Measurements from ENCODE around the gene ATP6V0A1.
"Not testable (repeated sequence)": the region's sequence is repeated elsewhere in the genome, so short reads cannot be mapped to it uniquely, and the experiment has no call there.

The ATP6V0A1 gene

DNA sequence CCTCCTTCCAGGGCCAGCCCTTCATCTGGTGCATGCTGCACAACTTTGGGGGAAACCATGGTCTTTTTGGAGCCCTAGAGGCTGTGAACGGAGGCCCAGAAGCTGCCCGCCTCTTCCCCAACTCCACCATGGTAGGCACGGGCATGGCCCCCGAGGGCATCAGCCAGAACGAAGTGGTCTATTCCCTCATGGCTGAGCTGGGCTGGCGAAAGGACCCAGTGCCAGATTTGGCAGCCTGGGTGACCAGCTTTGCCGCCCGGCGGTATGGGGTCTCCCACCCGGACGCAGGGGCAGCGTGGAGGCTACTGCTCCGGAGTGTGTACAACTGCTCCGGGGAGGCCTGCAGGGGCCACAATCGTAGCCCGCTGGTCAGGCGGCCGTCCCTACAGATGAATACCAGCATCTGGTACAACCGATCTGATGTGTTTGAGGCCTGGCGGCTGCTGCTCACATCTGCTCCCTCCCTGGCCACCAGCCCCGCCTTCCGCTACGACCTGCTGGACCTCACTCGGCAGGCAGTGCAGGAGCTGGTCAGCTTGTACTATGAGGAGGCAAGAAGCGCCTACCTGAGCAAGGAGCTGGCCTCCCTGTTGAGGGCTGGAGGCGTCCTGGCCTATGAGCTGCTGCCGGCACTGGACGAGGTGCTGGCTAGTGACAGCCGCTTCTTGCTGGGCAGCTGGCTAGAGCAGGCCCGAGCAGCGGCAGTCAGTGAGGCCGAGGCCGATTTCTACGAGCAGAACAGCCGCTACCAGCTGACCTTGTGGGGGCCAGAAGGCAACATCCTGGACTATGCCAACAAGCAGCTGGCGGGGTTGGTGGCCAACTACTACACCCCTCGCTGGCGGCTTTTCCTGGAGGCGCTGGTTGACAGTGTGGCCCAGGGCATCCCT lies 84.8 kb downstream of the ATP6V0A1 start:
- DNase-seq, result no peak

DNA sequence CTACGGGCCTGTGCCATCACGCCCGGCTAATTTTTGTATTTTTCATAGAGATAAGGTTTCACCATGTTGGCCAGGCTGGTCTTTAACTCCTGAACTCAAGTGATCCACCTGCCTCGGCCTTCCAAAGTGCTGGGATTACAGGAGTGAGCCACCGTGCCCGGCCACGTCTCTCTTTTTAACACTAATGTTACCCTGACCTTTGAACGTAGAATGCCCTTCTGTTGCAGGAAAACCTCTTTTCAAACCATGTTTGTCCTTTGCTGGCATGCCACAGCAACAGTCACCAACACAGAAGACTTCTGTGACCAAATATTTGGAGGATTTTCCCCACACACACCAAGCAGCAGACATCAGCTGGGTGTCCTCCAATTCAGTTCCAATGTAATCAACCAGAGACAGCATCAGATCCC lies 86.2 kb downstream of the ATP6V0A1 start:
- DNase-seq, result no peak

DNA sequence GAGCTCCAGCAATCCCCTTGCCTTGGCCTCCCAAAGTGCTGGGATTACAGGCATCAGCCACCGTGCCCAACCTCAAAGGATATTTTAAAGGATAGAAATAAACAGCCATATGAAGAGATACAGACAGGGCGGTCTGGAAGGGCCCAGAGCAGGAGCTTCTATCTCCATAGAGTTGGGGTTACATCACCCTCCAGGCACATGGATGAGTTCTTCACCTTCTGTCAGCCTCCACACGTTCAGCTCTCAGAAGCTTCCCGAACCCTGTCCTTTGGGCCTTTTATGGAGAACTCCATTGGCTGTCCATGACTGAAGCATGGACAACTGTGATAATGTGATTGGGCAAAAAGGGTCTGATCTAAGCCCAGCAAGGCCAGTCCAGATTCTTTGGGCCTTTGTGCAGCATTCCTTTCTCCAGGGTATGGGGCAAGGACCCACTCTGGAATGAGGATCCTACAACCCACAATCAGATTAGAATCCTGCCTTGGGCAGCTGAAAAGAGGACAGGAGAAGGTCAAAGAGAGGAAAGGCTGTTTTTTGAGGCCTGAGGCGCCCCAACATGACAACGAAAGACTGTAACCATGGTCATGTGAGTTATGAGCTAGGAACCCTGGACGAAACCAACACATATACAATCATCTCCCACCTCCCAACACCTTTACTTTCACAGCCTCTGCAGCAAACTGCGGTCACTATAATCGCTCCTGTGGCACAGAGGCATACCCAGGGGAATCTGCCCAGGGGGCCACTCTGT lies 87.3 kb downstream of the ATP6V0A1 start:
- DNase-seq, result not testable (repeated sequence)

DNA sequence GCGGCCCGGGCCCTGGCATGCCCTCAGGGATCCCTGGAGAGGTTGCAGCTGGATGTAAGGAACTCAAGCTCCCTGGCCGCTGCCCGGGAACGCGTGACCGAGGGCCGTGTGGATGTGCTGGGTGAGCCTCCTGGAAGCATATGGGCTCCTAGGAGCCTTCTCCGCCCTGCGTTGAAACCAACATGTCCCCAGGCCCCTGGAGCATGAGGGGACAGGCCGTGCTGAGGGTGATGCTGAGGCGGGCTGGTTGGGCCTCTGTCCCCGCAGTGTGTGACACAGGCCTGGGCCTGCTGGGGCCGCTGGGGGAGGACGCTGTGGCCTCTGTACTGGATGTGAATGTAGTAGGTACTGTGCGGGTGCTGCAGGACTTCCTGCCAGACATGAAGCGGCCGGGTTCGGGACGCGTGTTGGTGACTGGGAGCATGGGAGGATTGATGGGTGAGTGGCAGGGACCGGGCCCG lies 88.4 kb downstream of the ATP6V0A1 start:
- DNase-seq, result no peak

DNA sequence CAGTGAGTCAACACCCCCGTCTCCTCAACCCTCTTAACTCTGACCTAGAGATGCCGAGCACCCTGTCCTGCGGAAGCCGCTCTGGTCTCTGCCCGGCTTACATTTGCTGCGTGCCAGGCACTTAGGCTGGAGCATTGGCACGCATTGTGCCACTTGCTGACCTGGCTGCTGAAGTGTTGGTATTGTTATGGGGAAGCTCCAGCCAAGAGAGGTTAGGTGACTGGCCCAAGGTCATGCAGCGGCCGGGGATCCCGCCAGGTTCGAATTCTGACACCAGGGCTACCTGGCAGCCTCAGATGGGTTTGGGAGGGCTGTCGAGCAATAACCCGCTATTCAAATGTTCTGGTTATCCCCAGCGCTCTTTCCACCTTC lies 89.0 kb downstream of the ATP6V0A1 start:
- no peak for DNase-seq

DNA sequence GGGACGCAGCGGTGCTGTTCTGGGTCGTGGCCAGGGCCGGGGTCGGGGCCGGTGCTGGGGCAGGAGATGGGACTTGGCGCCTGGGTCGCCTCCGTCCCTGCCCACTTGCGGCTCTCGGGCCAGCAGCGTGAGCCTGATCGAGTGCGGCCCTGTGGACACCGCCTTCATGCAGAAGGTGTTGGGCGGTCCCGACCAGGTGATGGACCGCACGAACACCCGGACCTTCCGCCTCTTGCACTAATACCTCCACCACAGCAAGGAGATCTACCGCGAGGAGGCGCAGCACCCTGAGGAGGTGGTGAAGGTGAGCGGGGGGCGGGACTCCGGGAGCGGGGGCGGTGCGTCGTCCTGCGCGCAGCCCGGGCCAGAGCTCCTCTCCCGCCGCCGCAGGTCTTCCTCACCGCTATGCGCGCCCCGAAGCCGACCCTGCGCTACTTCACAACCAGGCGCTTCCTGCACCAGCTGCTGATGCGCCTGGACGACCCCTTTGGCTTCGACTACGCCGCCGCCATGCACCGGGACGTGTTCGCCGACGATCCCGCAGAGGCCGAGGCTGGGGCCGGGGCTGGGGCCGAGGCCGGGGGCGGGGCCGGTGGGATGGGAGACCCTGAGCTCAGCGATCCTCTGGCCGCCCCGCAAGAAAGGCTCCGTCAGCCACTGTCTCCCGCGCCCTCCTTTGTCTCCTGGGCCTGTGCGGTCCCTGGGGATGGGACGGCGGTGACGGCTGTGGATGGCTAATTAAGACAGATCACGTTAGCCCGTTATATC lies 89.6 kb downstream of the ATP6V0A1 start:
- no peak for DNase-seq

DNA sequence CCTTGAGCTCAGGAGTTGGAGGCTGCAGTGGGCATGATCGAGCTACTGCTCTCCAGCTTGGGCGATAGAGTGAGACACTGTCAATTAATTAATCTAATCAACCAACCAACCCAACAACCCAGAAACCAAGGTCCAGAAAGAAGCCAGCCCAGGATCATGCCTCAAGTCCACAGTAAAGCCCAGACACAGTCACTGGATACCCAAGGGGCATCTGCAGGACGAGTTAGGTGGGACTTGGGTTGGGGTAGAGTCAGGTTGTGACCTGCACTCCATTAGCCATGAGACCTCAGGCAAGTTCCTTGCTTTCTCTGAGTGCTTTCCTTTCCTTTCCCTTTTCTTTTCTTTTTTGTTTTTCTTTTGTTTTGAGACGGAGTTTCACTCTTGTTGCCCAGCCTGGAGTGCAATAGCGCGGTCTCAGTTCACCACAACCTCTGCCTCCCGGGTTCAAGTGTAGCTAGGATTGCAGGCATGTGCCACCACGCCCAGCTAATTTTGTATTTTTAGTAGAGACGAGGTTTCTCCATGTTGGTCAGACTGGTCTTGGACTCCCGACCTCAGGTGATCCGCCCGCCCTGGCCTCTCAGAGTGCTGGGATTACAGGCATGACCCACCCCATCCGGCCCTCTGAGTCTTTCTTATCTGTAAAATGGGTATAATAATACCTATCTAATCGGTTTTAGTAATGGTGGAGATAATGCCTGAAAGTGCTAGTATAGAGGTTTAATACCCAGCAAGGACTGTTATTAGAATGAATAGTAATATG lies 90.5 kb downstream of the ATP6V0A1 start:
- DNase-seq, result no peak

DNA sequence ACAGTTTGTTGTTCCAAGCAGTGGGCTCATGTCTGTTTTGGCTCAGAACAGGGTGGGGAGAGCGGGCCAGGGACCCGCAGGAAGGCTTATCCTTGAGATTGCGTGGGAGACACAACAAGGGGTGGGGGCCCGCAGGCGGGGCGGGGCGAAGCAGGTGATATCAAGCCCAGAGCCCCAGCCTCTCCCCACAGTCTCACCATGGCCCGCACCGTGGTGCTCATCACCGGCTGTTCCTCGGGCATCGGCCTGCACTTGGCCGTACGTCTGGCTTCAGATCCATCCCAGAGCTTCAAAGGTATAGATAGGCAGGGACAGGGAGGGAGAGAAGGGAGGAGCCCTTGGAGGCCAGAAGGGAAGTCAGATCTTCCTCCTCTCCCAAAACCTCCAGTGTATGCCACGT lies 94.1 kb downstream of the ATP6V0A1 start, which contains the start of gene HSD17B1:
TSS of gene HSD17B1 (plus strand) at position 188 of the 400 bp plus-strand sequence. CDS start at position 199, 11 bp downstream.
- DNase-seq, result not testable (repeated sequence)

DNA sequence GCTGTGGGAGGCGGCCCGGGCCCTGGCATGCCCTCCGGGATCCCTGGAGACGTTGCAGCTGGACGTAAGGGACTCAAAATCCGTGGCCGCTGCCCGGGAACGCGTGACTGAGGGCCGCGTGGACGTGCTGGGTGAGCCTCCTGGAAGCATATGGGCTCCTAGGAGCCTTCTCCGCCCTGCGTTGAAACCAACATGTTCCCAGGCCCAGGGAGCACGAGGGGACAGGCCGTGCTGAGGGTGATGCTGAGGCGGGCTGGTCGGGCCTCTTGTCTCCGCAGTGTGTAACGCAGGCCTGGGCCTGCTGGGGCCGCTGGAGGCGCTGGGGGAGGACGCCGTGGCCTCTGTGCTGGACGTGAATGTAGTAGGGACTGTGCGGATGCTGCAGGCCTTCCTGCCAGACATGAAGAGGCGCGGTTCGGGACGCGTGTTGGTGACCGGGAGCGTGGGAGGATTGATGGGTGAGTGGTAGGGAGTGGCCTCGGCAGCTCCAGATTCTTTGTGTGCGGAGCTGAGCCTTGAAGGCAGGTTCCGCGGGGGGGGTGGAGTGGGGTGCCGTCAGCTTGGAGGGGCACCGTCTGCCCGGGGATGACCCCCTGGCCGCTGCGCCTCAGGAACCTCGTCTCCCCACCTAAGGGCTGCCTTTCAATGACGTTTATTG lies 94.6 kb downstream of the ATP6V0A1 start:
- DNase-seq, result no peak

DNA sequence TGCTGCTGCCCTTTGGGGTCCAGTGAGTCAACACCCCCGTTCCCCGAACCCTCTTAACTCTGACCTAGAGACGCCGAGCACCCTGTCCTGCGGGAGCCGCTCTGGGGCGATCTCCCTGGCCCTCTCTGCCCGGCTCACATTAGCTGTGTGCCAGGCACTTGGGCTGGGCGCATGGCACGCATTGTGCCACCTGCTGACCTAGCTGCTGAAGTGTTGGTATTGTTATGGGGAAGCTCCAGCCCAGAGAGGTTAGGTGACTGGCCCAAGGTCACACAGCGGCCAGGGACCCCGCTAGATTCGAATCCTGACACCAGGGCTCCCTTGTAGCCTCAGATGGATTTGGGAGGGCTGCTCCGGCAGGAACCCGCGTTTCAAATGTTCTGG lies 95.2 kb downstream of the ATP6V0A1 start:
- no peak for DNase-seq

DNA sequence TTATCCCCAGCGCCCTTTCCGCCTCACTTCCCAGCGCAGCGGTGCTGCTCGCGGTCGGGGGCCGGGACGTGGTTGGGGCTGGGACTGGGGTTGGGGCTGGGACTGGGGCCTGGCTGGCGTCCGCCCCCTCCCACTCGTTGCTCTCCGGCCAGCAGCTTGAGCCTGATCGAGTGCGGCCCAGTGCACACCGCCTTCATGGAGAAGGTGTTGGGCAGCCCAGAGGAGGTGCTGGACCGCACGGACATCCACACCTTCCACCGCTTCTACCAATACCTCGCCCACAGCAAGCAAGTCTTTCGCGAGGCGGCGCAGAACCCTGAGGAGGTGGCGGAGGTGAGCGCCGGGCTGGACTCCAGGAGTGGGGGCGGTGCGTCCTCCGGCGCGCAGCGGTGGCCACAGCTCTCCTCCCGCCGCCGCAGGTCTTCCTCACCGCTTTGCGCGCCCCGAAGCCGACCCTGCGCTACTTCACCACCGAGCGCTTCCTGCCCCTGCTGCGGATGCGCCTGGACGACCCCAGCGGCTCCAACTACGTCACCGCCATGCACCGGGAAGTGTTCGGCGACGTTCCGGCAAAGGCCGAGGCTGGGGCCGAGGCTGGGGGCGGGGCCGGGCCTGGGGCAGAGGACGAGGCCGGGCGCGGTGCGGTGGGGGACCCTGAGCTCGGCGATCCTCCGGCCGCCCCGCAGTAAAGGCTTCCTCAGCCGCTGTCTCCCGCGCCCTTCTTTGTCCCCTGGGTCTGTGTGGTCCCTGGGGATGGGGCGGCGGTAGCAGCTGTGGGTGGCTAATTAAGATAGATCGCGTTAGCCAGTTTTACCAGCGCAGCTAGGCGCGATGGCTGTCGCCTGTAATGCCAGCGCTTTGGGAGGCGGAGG lies 95.8 kb downstream of the ATP6V0A1 start:
- DNase-seq, result peak; percentile 89

DNA sequence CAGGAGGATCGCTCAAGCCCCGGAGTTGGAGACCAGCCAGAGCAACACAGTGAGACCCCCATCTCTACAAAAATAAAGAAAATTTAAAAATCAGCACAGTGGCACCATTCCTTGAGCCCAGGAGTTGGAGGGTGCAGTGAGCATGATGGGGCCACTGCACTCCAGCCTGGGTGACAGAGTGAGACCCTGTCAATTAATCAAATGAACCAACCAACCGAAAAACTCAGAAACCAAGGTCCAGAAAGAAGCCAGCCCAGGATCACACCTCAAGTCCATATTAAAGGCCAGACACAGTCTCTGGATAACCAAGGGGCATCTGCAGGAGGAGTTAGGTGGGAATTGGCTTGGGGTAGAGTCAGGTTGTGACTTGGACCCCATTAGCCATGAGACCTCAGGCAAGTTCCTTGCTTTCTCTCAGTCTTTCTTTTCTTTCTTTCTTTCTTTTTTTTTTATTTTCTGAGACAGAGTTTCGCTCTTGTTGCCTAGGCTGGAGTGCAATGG lies 96.5 kb downstream of the ATP6V0A1 start:
- no peak for DNase-seq

DNA sequence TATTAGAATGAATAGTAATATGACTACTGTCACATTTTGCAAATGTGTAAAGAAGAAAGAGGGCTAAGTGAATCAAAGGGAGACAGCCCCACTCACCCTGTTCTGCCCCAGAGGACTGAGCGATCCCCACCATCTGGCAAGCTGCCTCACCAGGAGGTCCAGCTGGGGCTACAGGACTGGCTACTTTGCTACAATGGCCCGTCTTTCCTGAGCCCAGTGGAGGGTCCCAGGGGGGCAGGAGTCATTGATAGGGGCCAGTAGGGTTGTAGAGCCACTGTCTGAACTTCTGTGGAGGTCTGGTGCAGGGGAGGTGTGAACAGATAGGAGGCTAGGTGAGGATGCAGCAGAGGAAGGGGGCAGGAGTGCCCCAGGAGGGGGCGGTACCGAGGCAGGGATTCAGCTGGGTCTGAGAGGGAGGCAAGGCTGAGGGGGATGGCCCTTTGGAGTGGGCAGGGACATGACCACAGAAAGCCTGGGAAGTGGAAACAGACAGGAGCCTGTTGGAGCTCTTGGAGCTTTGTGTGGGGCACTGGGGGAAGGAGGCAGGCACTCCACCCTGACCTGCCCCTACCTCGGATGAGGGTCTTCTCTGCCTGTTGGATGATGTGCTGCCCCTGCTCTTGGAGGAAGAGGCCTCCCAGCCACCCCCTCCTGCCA lies 97.4 kb downstream of the ATP6V0A1 start:
- peak; percentile 30 for DNase-seq

DNA sequence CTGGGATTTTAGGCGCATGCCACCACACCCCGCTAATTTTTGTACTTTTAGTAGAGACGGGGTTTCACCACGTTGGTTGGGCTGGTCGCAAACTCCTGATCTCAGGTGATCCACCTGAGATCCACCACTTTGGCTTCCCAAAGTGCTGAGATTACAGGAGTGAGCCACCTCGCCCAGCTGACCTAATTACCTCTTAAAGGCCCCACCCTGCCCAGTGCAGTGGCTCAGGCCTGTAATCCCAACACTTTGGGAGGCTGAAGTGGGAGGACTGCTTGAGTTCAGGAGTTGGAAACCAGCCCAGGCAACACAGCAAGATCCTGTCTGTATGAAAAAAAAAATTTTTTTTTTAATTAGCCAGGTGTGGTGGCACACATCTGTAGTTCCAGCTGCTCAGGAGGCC lies 100.4 kb downstream of the ATP6V0A1 start:
- DNase-seq, result no peak

DNA sequence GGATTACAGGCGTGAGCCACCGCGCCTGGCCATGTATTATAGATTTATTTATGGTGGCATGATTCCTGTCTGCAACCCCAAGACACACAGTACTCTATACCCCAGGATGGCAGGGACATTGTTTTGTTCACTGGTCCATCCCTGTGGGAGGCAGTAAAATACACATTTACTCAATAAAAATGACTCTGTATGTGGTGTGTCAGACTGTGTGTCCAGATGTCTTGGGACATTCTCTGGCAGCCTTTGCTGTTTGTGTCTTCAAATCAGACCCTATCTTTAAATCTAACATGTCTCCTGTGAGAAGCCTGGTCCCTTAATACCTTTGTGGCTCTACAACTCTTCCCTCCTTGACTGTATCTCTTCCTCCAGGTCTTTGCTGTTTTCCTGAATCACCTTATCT lies 101.6 kb downstream of the ATP6V0A1 start:
- DNase-seq, result no peak

DNA sequence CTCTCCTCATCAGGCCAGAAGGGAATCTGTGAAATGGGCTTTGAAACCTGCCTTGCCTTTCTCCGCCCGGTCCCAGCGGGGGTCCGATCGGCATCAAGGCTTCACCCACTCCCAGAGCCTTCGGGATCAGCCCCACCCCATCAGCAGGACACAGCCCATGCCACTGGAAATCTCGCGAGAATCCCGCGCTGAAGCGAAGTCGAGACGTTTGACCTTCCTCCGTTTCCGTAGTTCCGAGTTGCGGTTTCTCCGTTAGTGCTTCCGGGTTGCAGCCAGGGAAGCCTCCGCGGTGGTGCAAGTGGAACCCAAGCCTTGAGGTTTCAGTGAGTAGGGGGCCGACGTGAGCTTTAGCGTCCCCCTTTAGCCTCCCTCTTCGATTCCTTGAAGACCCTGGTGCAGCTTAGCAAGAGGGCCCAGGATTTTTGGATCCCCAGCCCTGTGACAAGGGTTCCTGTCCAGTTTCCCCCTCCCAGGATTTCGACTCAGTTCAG lies 103.3 kb downstream of the ATP6V0A1 start, which contains the start of gene COASY:
TSS of gene COASY (plus strand) at position 252 of the 491 bp plus-strand sequence. CDS start 475 bp downstream, outside the sequence.
- peak; percentile 98 for DNase-seq

DNA sequence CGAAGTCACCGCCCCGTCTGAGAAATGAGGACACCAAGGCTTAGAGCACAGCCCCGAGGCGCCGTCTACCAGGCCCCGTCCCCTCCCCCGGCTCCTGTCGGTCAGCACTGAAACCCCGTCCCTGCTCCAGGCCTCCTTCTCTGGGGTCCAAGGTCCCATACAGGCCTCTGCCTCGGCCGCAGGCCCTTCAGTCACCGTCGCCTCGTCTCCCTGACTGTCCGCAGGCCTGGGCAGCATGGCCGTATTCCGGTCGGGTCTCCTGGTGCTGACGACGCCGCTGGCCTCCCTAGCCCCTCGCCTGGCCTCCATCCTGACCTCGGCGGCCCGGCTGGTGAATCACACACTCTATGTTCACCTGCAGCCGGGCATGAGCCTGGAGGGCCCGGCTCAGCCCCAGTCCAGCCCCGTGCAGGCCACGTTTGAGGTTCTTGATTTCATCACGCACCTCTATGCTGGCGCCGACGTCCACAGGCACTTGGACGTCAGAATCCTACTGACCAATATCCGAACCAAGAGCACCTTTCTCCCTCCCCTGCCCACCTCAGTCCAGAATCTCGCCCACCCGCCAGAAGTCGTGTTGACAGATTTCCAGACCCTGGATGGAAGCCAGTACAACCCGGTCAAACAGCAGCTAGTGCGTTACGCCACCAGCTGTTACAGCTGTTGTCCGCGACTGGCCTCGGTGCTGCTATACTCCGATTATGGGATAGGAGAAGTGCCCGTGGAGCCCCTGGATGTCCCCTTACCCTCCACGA lies 103.9 kb downstream of the ATP6V0A1 start:
- peak; percentile 28 for DNase-seq

DNA sequence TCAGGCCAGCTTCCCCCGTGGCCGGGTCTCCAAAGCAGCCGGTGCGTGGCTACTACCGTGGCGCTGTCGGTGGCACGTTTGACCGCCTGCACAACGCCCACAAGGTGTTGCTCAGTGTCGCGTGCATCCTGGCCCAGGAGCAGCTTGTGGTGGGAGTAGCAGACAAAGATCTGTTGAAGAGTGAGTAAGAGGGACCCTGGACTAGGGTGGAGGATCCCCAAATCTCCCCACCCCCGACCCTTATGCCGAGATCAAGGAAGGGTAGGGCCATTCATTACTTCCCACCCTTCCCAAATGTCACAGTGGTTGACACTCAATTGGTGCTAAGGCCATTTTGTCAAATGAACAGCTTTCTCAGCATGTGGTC lies 104.4 kb downstream of the ATP6V0A1 start:
- no peak for DNase-seq

DNA sequence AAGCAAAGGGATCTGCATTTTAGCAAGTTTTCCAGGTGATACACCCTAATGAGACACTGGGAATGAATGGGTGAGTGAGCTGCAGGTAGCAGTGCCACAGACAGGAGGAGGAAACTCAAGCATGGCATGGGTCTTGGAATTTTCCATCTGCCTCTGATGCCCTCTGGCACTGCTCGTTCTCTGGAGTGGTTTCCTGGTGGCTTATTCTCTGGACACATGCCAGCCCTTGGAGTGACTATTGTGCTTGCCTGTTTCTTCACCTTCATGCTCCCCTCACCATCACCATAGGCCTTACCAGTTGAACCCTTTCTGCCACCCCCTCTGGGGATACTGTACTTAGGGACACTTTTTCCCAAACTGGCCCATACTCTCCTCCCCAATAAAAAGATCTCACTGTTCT lies 104.9 kb downstream of the ATP6V0A1 start:
- DNase-seq, result no peak

Data from OCI-M1 (cell line).